Endothelial cell of umbilical vein (primary cell): Measurements from ENCODE around the gene ADAM19.
A peak's percentile ranks its signal among the peaks of the same experiment; 100 is the strongest.

ENCODE experiments used
- EZH2 ChIP-seq: IDR thresholded peaks from 2 replicates; pipeline ENCODE4 v1.6.1; 2012; ENCODE audit warnings: borderline replicate concordance, low read depth, mild to moderate bottlenecking, moderate library complexity, low read length, inconsistent platforms; ENCODE audit not compliant: severe bottlenecking
- JUN ChIP-seq: IDR thresholded peaks from 2 replicates; pipeline ENCODE4 v1.6.1; 2011; ENCODE audit warnings: borderline replicate concordance, low read depth; ENCODE audit not compliant: insufficient read length, insufficient read depth
- MYC ChIP-seq: IDR thresholded peaks from one replicate; pipeline ENCODE4 v1.6.1; 2011; ENCODE audit warnings: mild to moderate bottlenecking, low read depth, low read length
- POLR2A ChIP-seq: IDR thresholded peaks from 2 replicates; pipeline ENCODE4 v1.6.1; 2012; ENCODE audit warnings: low read depth, mild to moderate bottlenecking, control low read depth, low read length
- POLR2AphosphoS5 ChIP-seq: IDR thresholded peaks from 2 replicates; pipeline ENCODE4 v1.6.1; 2012; ENCODE audit warnings: low read depth, mild to moderate bottlenecking, control low read depth, low read length, moderate library complexity; ENCODE audit not compliant: insufficient read depth
- TF ChIP-seq, protein P1 (sequence below), 2 donors: IDR thresholded peaks; 1 replicate in 1 of 2; 2 replicates in 1 of 2; pipeline ENCODE4 v1.5.1; 2011; ENCODE audit warnings: low read length in 2 of 2, mild to moderate bottlenecking in 2 of 2, moderate library complexity in 2 of 2, control low read depth in 1 of 2, inconsistent platforms in 1 of 2, low read depth in 1 of 2; ENCODE audit not compliant: insufficient read depth in 1 of 2; ENCODE audit errors: extremely low read depth in 1 of 2
- TF ChIP-seq, protein P2 (sequence below): IDR thresholded peaks from 2 replicates; pipeline ENCODE4 v1.6.1; 2011; ENCODE audit not compliant: insufficient read depth, insufficient read length

DNA sequence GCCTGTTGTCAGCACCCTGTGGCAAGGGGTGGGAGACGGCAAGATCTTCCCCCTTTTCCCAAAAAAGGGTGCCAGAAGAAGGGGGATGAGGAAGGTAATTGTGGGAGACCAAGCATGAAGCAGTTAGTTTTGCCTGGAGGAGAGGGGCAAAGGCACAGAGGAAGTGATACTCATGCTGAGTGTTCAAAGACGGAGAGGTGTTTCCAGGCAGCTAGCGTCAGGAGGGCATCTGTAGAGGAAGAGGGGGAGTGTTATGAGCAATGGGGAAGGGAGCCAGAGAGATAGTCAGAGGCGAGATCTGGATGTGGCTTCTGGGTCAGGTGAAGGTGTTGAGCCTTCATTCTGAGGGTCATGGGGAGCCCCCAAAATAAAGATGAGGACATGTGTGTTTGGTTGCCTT, 26.9 kb upstream of the ADAM19 start:
- TF ChIP-seq POLR2A (no peak), MYC (no peak), EZH2 (no peak), JUN (no peak), POLR2AphosphoS5 (peak; percentile 21)
- TF ChIP-seq, protein P1, sequence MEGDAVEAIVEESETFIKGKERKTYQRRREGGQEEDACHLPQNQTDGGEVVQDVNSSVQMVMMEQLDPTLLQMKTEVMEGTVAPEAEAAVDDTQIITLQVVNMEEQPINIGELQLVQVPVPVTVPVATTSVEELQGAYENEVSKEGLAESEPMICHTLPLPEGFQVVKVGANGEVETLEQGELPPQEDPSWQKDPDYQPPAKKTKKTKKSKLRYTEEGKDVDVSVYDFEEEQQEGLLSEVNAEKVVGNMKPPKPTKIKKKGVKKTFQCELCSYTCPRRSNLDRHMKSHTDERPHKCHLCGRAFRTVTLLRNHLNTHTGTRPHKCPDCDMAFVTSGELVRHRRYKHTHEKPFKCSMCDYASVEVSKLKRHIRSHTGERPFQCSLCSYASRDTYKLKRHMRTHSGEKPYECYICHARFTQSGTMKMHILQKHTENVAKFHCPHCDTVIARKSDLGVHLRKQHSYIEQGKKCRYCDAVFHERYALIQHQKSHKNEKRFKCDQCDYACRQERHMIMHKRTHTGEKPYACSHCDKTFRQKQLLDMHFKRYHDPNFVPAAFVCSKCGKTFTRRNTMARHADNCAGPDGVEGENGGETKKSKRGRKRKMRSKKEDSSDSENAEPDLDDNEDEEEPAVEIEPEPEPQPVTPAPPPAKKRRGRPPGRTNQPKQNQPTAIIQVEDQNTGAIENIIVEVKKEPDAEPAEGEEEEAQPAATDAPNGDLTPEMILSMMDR (IDR thresholded peaks at IDR 0.05; ENCODE audit: extremely low read depth in 1 of 2, insufficient read depth in 1 of 2, low read depth in 1 of 2, low read length in 2 of 2), result no peak
- TF ChIP-seq, protein P2, sequence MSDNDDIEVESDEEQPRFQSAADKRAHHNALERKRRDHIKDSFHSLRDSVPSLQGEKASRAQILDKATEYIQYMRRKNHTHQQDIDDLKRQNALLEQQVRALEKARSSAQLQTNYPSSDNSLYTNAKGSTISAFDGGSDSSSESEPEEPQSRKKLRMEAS, result no peak
